ENCODE measurements around the gene RPL22L1. TPM values are rescaled to one million over a fixed set of nuclear protein-coding genes. Genes with fewer than 3 reads are reported as not detected.
"Not testable (repeated sequence)": the region's sequence is repeated elsewhere in the genome, so short reads cannot be mapped to it uniquely, and the experiment has no call there.

RPL22L1 gene
- total and polyA plus RNA-seq, 2 experiments from 2014 or later, result 63.1 to 168 TPM

DNA sequence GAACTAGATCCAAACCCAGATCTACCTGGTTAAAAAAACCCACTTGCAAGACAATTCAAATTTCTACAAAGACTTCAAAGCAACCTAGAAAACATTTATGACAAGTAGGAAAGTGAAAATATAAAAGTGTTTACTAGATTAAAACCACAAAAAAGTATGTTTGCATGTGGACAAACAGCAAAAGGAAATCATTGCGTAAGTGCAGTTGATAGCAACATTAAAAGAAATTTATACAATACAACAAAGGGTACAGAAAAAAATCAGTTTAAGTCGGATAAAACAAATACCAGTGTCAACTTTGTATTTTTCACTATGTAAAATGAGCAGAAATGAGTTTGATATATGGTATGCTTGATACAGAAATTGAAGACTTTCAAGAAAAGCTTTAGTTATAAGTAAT is 35.9 kb upstream of the RPL22L1 start:
- Histone ChIP-seq H3K27ac (no peak overlapping the region), H3K36me3 (replicated peaks; ENCODE audit: insufficient read depth, low read depth) (no peaks in the 10 kb centered on the region), H3K4me2 (no peak overlapping the region), H2AFZ (no peak overlapping the region), H3K9me2 (replicated peaks; ENCODE audit: insufficient read depth) (no peaks in the 10 kb centered on the region), H3K4me1 (ENCODE audit: insufficient read depth) (no peaks in the 10 kb centered on the region), H3K9me3 (ENCODE audit: low read depth) (peaks cover 5% of the 10 kb centered on the region), H3K4me3 (no peak overlapping the region), H4K20me1 (ENCODE audit: insufficient read depth, poor library complexity, severe bottlenecking) (no peaks in the 10 kb centered on the region), H3K79me2 (peaks cover 3% of the 10 kb centered on the region), H3K27me3 (no peaks in the 10 kb centered on the region)
- DNase-seq (ENCODE audit: low spot score), result no peak
- TF ChIP-seq EZH2phosphoT487 (IDR thresholded peaks at IDR 0.05; ENCODE audit: low read depth, severe bottlenecking, unreplicated experiment) (no peak), EZH2 (IDR thresholded peaks at IDR 0.05; ENCODE audit: borderline replicate concordance) (no peak), CTCF (IDR thresholded peaks at IDR 0.05; ENCODE audit: poor library complexity) (no peak)
- WGBS (ENCODE audit: low lambda C conversion rate, missing lambda C conversion rate), result 91% methylated on average over 2 of the region's 2 CpGs

GRCh38 chr3:170903123-170903522 is 33.1 kb upstream of the RPL22L1 start:
- Histone ChIP-seq H3K4me3 (no peak overlapping the region), H3K9me2 (replicated peaks; ENCODE audit: insufficient read depth) (no peaks in the 10 kb centered on the region), H3K36me3 (replicated peaks; ENCODE audit: insufficient read depth, low read depth) (no peaks in the 10 kb centered on the region), H3K9me3 (ENCODE audit: low read depth) (no peaks in the 10 kb centered on the region), H4K20me1 (ENCODE audit: insufficient read depth, poor library complexity, severe bottlenecking) (no peaks in the 10 kb centered on the region), H3K27me3 (no peaks in the 10 kb centered on the region), H3K4me2 (no peak overlapping the region), H3K79me2 (peaks cover 3% of the 10 kb centered on the region), H3K27ac (no peak overlapping the region), H3K4me1 (ENCODE audit: insufficient read depth) (no peaks in the 10 kb centered on the region), H2AFZ (no peak overlapping the region)
- WGBS (ENCODE audit: low lambda C conversion rate, missing lambda C conversion rate), result 93% methylated on average over 3 of the region's 3 CpGs
- no peak for DNase-seq (ENCODE audit: low spot score)
- no peak for TF ChIP-seq CTCF (IDR thresholded peaks at IDR 0.05; ENCODE audit: poor library complexity)
- TF ChIP-seq EZH2phosphoT487 (IDR thresholded peaks at IDR 0.05; ENCODE audit: low read depth, severe bottlenecking, unreplicated experiment), result no peak
- TF ChIP-seq EZH2 (IDR thresholded peaks at IDR 0.05; ENCODE audit: borderline replicate concordance), result no peak

DNA sequence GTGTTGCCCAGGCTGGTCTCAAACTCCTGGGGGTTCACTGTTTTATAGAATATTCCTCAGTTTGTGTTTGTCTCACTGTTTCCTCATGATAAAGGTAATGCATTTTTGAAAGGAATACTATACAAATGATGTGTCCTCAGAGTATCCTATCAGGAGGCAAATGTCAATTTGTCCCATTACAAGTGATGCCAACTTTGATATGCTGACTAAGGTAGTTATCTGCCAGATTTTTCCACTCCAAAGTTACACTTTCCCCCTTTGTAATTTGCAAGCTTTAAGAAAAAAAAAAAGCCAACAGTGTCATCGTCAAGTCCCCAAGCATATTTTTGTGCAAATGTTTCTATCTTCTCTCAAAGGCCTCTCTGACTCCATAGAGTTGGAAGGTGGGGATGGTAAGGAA is 29.5 kb upstream of the RPL22L1 start:
- Histone ChIP-seq H3K4me3 (no peak overlapping the region), H3K27ac (no peak overlapping the region), H3K79me2 (no peaks in the 10 kb centered on the region), H3K9me3 (ENCODE audit: low read depth) (no peaks in the 10 kb centered on the region), H4K20me1 (ENCODE audit: insufficient read depth, poor library complexity, severe bottlenecking) (no peaks in the 10 kb centered on the region), H3K9me2 (replicated peaks; ENCODE audit: insufficient read depth) (no peaks in the 10 kb centered on the region), H3K36me3 (replicated peaks; ENCODE audit: insufficient read depth, low read depth) (no peaks in the 10 kb centered on the region), H3K4me1 (ENCODE audit: insufficient read depth) (no peaks in the 10 kb centered on the region), H2AFZ (no peak overlapping the region), H3K4me2 (no peak overlapping the region), H3K27me3 (no peaks in the 10 kb centered on the region)
- DNase-seq (ENCODE audit: low spot score), result no peak
- 92% methylated on average over 1 of the region's 1 CpG for WGBS (ENCODE audit: low lambda C conversion rate, missing lambda C conversion rate)
- TF ChIP-seq EZH2 (IDR thresholded peaks at IDR 0.05; ENCODE audit: borderline replicate concordance) (no peak), EZH2phosphoT487 (IDR thresholded peaks at IDR 0.05; ENCODE audit: low read depth, severe bottlenecking, unreplicated experiment) (no peak), CTCF (IDR thresholded peaks at IDR 0.05; ENCODE audit: poor library complexity) (no peak)

- Histone ChIP-seq H3K27me3 (no peaks in the 10 kb centered on the region), H3K9me3 (ENCODE audit: low read depth) (no peaks in the 10 kb centered on the region), H3K79me2 (no peaks in the 10 kb centered on the region), H3K4me3 (no peak overlapping the region), H3K4me2 (no peak overlapping the region), H3K36me3 (replicated peaks; ENCODE audit: insufficient read depth, low read depth) (no peaks in the 10 kb centered on the region), H3K4me1 (ENCODE audit: insufficient read depth) (no peaks in the 10 kb centered on the region), H3K27ac (no peak overlapping the region), H2AFZ (no peak overlapping the region), H3K9me2 (replicated peaks; ENCODE audit: insufficient read depth) (no peaks in the 10 kb centered on the region), H4K20me1 (ENCODE audit: insufficient read depth, poor library complexity, severe bottlenecking) (no peaks in the 10 kb centered on the region)
- WGBS (ENCODE audit: low lambda C conversion rate, missing lambda C conversion rate), result 95% methylated on average over 2 of the region's 2 CpGs
- TF ChIP-seq CTCF (IDR thresholded peaks at IDR 0.05; ENCODE audit: poor library complexity) (no peak), EZH2phosphoT487 (IDR thresholded peaks at IDR 0.05; ENCODE audit: low read depth, severe bottlenecking, unreplicated experiment) (no peak), EZH2 (IDR thresholded peaks at IDR 0.05; ENCODE audit: borderline replicate concordance) (no peak)
- DNase-seq (ENCODE audit: low spot score), result no peak
Observed at GRCh38 chr3:170897978-170898377, 28.0 kb upstream of the RPL22L1 start.

- H3K9me3 ChIP-seq (ENCODE audit: low read depth); H3K79me2 ChIP-seq; H3K4me1 ChIP-seq (ENCODE audit: insufficient read depth); H2AFZ ChIP-seq; H3K4me3 ChIP-seq; H3K27me3 ChIP-seq; DNase-seq (ENCODE audit: low spot score); H3K9me2 ChIP-seq (replicated peaks; ENCODE audit: insufficient read depth); H3K27ac ChIP-seq; H3K4me2 ChIP-seq; H4K20me1 ChIP-seq (ENCODE audit: insufficient read depth, poor library complexity, severe bottlenecking); H3K36me3 ChIP-seq (replicated peaks; ENCODE audit: insufficient read depth, low read depth): not testable (repeated sequence)
- WGBS (ENCODE audit: low lambda C conversion rate, missing lambda C conversion rate), result 95% methylated on average over 1 of the region's 1 CpG
Observed at GRCh38 chr3:170897199-170897598, 27.2 kb upstream of the RPL22L1 start.
